SU-DHL-6 (cell line): ENCODE data around the gene B4GALT1.

ENCODE experiments used
- H2AFZ ChIP-seq: fragments of 200-600 bp; sonication (generic); 2 replicates; pipeline ENCODE4 v1.6.1; 2014; ENCODE audit warnings: low read depth, mild to moderate bottlenecking, moderate library complexity, mixed read lengths, antibody characterized with exemption, low read length; ENCODE audit not compliant: severe bottlenecking
- H3F3A ChIP-seq: fragments of 200-600 bp; shearing (Covaris generic); 2 replicates; pipeline ENCODE4 v1.6.0; 2016; ENCODE audit warnings: antibody characterized with exemption, mild to moderate bottlenecking; ENCODE audit not compliant: insufficient read depth
- H3K27ac ChIP-seq: fragments of 200-600 bp; sonication (generic); 2 replicates; pipeline ENCODE4 v1.5.1; 2016; ENCODE audit warnings: low read depth, mild to moderate bottlenecking, low read length, moderate library complexity, mixed read lengths
- H3K27me3 ChIP-seq: fragments of 200-600 bp; sonication (generic), shearing (Covaris generic); 2 replicates; pipeline ENCODE4 v1.6.0; 2014; ENCODE audit warnings: mild to moderate bottlenecking, low read length
- H3K36me3 ChIP-seq: fragments of 200-600 bp; sonication (generic); 2 replicates; pipeline ENCODE4 v1.6.1; 2014; ENCODE audit warnings: mild to moderate bottlenecking, low read length, mixed read lengths
- H3K4me2 ChIP-seq: fragments of 300-600, 200-600 bp; shearing (Covaris generic), sonication (generic); 2 replicates; pipeline ENCODE4 v1.6.0; 2014; ENCODE audit warnings: low read length, low read depth, mild to moderate bottlenecking; ENCODE audit not compliant: poor library complexity, severe bottlenecking
- H3K4me3 ChIP-seq: fragments of 200-600 bp; sonication (generic); 2 replicates; pipeline ENCODE4 v1.5.1; 2014; ENCODE audit warnings: antibody characterized with exemption, low read length, mild to moderate bottlenecking, mixed read lengths; ENCODE audit not compliant: insufficient read depth, poor library complexity, severe bottlenecking
- H3K79me2 ChIP-seq: fragments of 200-600 bp; sonication (generic); 2 replicates; pipeline ENCODE4 v1.6.1; 2014; ENCODE audit warnings: mild to moderate bottlenecking, low read length, moderate library complexity; ENCODE audit not compliant: insufficient read depth
- H3K9ac ChIP-seq: fragments of 200-600 bp; sonication (generic); 2 replicates; pipeline ENCODE4 v1.7.0; 2014; ENCODE audit warnings: mild to moderate bottlenecking, low read length
- H3K9me2 ChIP-seq: fragments of 200-600 bp; sonication (generic); replicated peaks from 2 replicates; pipeline ENCODE4 v1.6.1; 2014; ENCODE audit warnings: low read length; ENCODE audit not compliant: insufficient read depth
- H3K9me3 ChIP-seq: fragments of 200-600 bp; sonication (generic); 2 replicates; pipeline ENCODE4 v1.6.1; 2014; ENCODE audit warnings: low read length, mixed read lengths; ENCODE audit not compliant: insufficient read depth
- H4K20me1 ChIP-seq: fragments of 200-600 bp; sonication (generic); 2 replicates; pipeline ENCODE4 v1.6.1; 2014; ENCODE audit warnings: low read depth, mild to moderate bottlenecking, antibody characterized with exemption, low read length, moderate library complexity, mixed read lengths
- EZH2phosphoT487 ChIP-seq: fragments of 200-600 bp; sonication (generic), shearing (Covaris generic); conservative IDR thresholded peaks from 2 replicates; pipeline ENCODE4 v1.6.1; 2018; ENCODE audit warnings: mild to moderate bottlenecking, antibody characterized with exemption, low read length, moderate library complexity, mixed read lengths
- TF ChIP-seq, protein P1 (sequence below): fragments of 200-600 bp; sonication (generic); IDR thresholded peaks from one replicate; pipeline ENCODE4 v1.5.1; 2017; ENCODE audit warnings: antibody characterized with exemption, mild to moderate bottlenecking, low read length, moderate library complexity; ENCODE audit not compliant: insufficient read depth, poor library complexity, severe bottlenecking

The B4GALT1 gene

DNA sequence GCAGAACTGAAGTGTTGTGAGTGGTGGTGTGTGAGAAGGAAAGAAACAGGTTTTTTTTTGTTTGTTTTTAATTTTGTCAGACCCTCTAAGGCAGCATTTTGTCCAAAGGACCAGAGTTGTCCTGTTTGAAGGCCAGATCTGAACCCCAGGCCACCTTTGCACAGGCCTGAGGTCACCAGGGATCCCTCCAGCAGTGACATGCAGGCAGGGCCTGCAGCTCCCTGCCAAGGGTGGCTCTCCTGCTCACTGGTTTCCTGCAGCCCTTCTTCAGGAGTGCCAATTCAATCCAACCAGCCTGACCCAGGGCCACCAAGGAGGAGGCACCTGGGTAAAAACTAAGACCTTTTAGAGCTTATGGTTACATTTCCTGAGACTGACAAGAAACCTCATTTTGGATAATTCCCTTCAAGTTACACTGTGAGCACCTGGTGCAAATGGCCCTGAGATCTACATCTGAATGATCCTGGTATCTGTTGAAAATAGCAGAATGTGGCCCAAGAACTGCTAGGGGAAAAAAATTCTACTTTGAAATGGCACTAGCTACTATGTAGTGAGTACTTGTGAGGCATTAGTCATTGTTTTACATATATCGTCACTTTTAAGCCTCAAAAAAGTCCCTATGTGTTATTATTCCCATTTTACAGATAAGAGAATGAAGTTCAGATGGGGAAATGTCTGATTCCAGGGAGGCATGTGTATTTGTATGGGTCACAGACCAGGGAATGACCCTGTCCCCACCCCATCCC is 57.1 kb downstream of the B4GALT1 start:
- Histone ChIP-seq H2AFZ (no peak overlapping the region), H3K27ac (no peak overlapping the region), H3K36me3 (no peaks in the 10 kb centered on the region), H3K4me3 (no peak overlapping the region), H3K9ac (no peak overlapping the region), H3F3A (no peaks in the 10 kb centered on the region), H3K9me2 (no peaks in the 10 kb centered on the region), H3K4me2 (no peak overlapping the region), H3K27me3 (no peaks in the 10 kb centered on the region), H3K79me2 (no peaks in the 10 kb centered on the region), H3K9me3 (no peaks in the 10 kb centered on the region), H4K20me1 (no peaks in the 10 kb centered on the region)
- TF ChIP-seq, protein P1, sequence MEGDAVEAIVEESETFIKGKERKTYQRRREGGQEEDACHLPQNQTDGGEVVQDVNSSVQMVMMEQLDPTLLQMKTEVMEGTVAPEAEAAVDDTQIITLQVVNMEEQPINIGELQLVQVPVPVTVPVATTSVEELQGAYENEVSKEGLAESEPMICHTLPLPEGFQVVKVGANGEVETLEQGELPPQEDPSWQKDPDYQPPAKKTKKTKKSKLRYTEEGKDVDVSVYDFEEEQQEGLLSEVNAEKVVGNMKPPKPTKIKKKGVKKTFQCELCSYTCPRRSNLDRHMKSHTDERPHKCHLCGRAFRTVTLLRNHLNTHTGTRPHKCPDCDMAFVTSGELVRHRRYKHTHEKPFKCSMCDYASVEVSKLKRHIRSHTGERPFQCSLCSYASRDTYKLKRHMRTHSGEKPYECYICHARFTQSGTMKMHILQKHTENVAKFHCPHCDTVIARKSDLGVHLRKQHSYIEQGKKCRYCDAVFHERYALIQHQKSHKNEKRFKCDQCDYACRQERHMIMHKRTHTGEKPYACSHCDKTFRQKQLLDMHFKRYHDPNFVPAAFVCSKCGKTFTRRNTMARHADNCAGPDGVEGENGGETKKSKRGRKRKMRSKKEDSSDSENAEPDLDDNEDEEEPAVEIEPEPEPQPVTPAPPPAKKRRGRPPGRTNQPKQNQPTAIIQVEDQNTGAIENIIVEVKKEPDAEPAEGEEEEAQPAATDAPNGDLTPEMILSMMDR: no peak
- no peak for TF ChIP-seq EZH2phosphoT487

DNA sequence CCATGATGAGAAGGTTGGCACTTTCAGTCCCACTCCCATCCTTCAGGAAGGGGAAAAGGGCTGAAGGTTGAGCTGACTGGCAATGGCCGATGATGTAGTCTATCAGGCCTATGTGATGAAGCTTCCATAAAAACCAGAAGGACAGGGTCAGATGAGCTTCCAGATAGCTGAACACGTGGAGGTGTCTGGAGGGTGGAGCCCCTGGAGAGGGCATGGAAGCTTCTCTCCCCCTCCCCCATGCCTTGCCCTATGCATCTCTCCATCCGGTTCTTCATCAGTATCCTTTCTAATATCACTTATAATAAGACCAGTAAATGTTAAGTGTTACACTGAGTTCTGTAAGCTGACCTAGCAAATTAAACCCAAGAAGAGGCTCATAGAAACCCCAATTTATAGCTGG is 58.0 kb downstream of the B4GALT1 start:
- Histone ChIP-seq H3K36me3 (no peaks in the 10 kb centered on the region), H3K9me3 (no peaks in the 10 kb centered on the region), H3K4me3 (no peak overlapping the region), H3K27me3 (no peaks in the 10 kb centered on the region), H2AFZ (no peak overlapping the region), H3K9ac (no peak overlapping the region), H3K27ac (no peak overlapping the region), H3F3A (no peaks in the 10 kb centered on the region), H3K9me2 (no peaks in the 10 kb centered on the region), H3K4me2 (no peak overlapping the region), H4K20me1 (no peaks in the 10 kb centered on the region), H3K79me2 (no peaks in the 10 kb centered on the region)
- TF ChIP-seq EZH2phosphoT487: no peak
- TF ChIP-seq, protein P1: no peak

DNA sequence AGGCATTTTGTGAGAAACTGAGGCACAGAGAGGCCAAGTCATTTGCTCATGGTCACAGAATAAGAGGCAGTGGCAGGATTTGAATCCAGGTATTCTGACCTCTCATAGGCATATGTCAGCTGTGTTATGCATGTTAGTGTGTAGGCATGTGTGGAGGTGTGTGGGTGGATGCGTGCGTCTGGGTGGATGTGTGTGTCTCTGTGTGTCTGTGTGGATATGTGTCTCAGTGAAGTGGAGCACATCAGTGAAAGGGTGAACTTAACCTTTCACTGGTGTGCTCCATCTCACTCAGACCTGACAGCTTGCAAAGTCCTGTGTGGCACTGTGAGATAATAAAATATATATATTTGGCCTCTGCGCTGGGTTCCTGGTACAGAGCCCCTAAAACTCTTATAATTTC is 58.7 kb downstream of the B4GALT1 start:
- no peaks in the 10 kb centered on the region for H3F3A ChIP-seq
- no peak overlapping the region for H2AFZ ChIP-seq
- H3K9me2 ChIP-seq: no peaks in the 10 kb centered on the region
- H3K27me3 ChIP-seq: no peaks in the 10 kb centered on the region
- H3K4me3 ChIP-seq: no peak overlapping the region
- H3K79me2 ChIP-seq: no peaks in the 10 kb centered on the region
- no peaks in the 10 kb centered on the region for H3K36me3 ChIP-seq
- H3K9ac ChIP-seq: no peak overlapping the region
- no peak overlapping the region for H3K27ac ChIP-seq
- H4K20me1 ChIP-seq: no peaks in the 10 kb centered on the region
- no peak for TF ChIP-seq EZH2phosphoT487
- TF ChIP-seq, protein P1: no peak
- no peaks in the 10 kb centered on the region for H3K9me3 ChIP-seq
- no peak overlapping the region for H3K4me2 ChIP-seq
